HEK293 (cell line): ENCODE results near the gene KAT2B.

Experiments
- CTCF ChIA-PET: fragments of 350-600 bp; formaldehyde crosslinking; extraction: SDS; loops from one replicate; lab custom pipeline; 2021; ENCODE audit warnings: antibody characterized with exemption; lab: Yijun Ruan, JAX
- POLR2A ChIA-PET: fragments of 300-600 bp; formaldehyde crosslinking; extraction: SDS; loops from one replicate; lab custom pipeline; 2020; ENCODE audit warnings: antibody characterized with exemption, inconsistent platforms; lab: Yijun Ruan, JAX
- H3K27ac ChIP-seq: fragments of 200-500 bp; sonication (Bioruptor generic); 2 replicates; pipeline ENCODE4 v1.5.1; 2014; ENCODE audit warnings: low read depth, low read length, control low read depth, inconsistent platforms; ENCODE audit errors: extremely low read depth
- H3K36me3 ChIP-seq, 2 experiments: fragments of 200-500 bp in 1 of 2; sonication (Bioruptor generic) in 1 of 2; 1 replicate in 1 of 2; 2 replicates in 1 of 2; pipeline ENCODE4 v1.5.1; 2014 to 2017; ENCODE audit warnings: inconsistent platforms in 2 of 2, low read length in 2 of 2; ENCODE audit not compliant: control insufficient read depth in 2 of 2, insufficient read depth in 1 of 2
- H3K4me1 ChIP-seq: fragments of 200-500 bp; sonication (Bioruptor generic); 2 replicates; pipeline ENCODE4 v1.5.1; 2014; ENCODE audit warnings: mild to moderate bottlenecking, low read length, inconsistent platforms; ENCODE audit not compliant: control insufficient read depth, insufficient read depth
- H3K4me3 ChIP-seq: 2 replicates; pipeline ENCODE4 v1.5.1; 2011; ENCODE audit warnings: low read depth, mild to moderate bottlenecking, control low read depth, low read length, moderate library complexity
- H3K9me3 ChIP-seq: fragments of 200-500 bp; sonication (Bioruptor generic); 2 replicates; pipeline ENCODE4 v1.5.1; 2014; ENCODE audit warnings: low read depth, low read length, inconsistent platforms; ENCODE audit not compliant: control insufficient read depth, insufficient read depth
- KLF8 ChIP-seq: fragments of 450-650 bp; formaldehyde crosslinking; IDR thresholded peaks from 2 replicates; pipeline ENCODE4 v1.5.1; 2016; ENCODE audit warnings: missing biosample characterization, missing genetic modification characterization
- OSR2 ChIP-seq: fragments of 450-650 bp; formaldehyde crosslinking; IDR thresholded peaks from 2 replicates; pipeline ENCODE4 v1.5.1; 2016; ENCODE audit warnings: missing biosample characterization, missing genetic modification characterization
- SP7 ChIP-seq: fragments of 450-650 bp; formaldehyde crosslinking; IDR thresholded peaks from 2 replicates; pipeline ENCODE4 v1.5.1; 2016; ENCODE audit warnings: missing biosample characterization, missing genetic modification characterization
- ZNF184 ChIP-seq: fragments of 450-650 bp; IDR thresholded peaks from 2 replicates; pipeline ENCODE4 v1.5.1; 2018; ENCODE audit warnings: missing biosample characterization, mild to moderate bottlenecking, missing genetic modification characterization
- ZNF341 ChIP-seq: fragments of 450-650 bp; formaldehyde crosslinking; IDR thresholded peaks from 2 replicates; pipeline ENCODE4; 2016; ENCODE audit warnings: low read depth, missing biosample characterization, missing genetic modification characterization
- ZNF366 ChIP-seq: fragments of 450-650 bp; formaldehyde crosslinking; conservative IDR thresholded peaks from 2 replicates; pipeline ENCODE4 v1.5.1; 2016; ENCODE audit warnings: missing biosample characterization, missing genetic modification characterization
- ZNF560 ChIP-seq: fragments of 450-650 bp; formaldehyde crosslinking; IDR thresholded peaks from 2 replicates; pipeline ENCODE4 v1.5.1; 2017; ENCODE audit warnings: missing biosample characterization, missing genetic modification characterization, borderline replicate concordance
- ZNF571 ChIP-seq: fragments of 450-650 bp; formaldehyde crosslinking; IDR thresholded peaks from 2 replicates; pipeline ENCODE4 v1.5.0; 2017; ENCODE audit warnings: missing biosample characterization, missing genetic modification characterization
- ZNF623 ChIP-seq: fragments of 450-650 bp; formaldehyde crosslinking; IDR thresholded peaks from 2 replicates; pipeline ENCODE4 v1.5.1; 2016; ENCODE audit warnings: missing biosample characterization, missing genetic modification characterization
- ZNF624 ChIP-seq: fragments of 450-650 bp; formaldehyde crosslinking; IDR thresholded peaks from 2 replicates; pipeline ENCODE4 v1.5.1; 2017; ENCODE audit warnings: missing biosample characterization, missing genetic modification characterization
- ZNF629 ChIP-seq: fragments of 450-650 bp; formaldehyde crosslinking; IDR thresholded peaks from 2 replicates; pipeline ENCODE4 v1.5.1; 2017; ENCODE audit warnings: missing biosample characterization, missing genetic modification characterization
- TF ChIP-seq, protein P1 (sequence below): fragments of 450-650 bp; formaldehyde crosslinking; IDR thresholded peaks from 2 replicates; pipeline ENCODE4 v1.5.1; 2016; ENCODE audit warnings: missing biosample characterization, missing genetic modification characterization, low read depth
- TF ChIP-seq, protein P2 (sequence below): fragments of 450-650 bp; formaldehyde crosslinking; IDR thresholded peaks from 2 replicates; pipeline ENCODE4 v1.5.0; 2017; ENCODE audit warnings: missing biosample characterization, missing genetic modification characterization, borderline replicate concordance
- TF ChIP-seq, protein P3 (sequence below): fragments of 450-650 bp; formaldehyde crosslinking; IDR thresholded peaks from 2 replicates; pipeline ENCODE4 v1.5.1; 2016; ENCODE audit warnings: missing biosample characterization, missing genetic modification characterization, low read depth
- TF ChIP-seq, protein P4 (sequence below): fragments of 450-650 bp; formaldehyde crosslinking; IDR thresholded peaks from 2 replicates; pipeline ENCODE4 v1.5.1; 2017; ENCODE audit warnings: missing biosample characterization, missing genetic modification characterization
- TF ChIP-seq, protein P5 (sequence below): fragments of 450-650 bp; formaldehyde crosslinking; IDR thresholded peaks from 2 replicates; pipeline ENCODE4 v1.5.1; 2016; ENCODE audit warnings: missing biosample characterization, missing genetic modification characterization

Gene KAT2B

DNA sequence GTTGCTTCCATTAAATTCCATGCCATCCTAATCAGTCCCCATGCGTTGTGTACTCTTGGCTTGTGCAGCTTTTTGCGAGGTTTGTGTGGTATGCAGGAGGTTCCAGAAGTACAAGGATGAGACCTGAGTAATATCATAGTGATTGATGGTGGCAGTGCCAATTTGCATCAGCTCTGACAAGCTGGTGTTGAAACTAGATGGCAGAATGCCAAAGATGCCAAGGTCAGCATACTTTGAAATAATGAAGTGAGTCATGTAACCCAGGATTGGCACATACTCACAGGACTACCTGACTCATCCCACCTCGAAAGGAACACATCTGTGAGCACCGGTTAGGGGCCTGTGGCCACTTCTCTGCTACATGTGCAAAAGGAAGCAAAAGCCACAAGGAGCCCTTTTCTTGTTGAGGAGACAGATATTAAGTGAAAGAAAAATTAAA, 14.3 kb downstream of the KAT2B start (continued):
- TF ChIP-seq ZNF560 (tag by site-specific recombination) = no peak
- TF ChIP-seq, protein P1, sequence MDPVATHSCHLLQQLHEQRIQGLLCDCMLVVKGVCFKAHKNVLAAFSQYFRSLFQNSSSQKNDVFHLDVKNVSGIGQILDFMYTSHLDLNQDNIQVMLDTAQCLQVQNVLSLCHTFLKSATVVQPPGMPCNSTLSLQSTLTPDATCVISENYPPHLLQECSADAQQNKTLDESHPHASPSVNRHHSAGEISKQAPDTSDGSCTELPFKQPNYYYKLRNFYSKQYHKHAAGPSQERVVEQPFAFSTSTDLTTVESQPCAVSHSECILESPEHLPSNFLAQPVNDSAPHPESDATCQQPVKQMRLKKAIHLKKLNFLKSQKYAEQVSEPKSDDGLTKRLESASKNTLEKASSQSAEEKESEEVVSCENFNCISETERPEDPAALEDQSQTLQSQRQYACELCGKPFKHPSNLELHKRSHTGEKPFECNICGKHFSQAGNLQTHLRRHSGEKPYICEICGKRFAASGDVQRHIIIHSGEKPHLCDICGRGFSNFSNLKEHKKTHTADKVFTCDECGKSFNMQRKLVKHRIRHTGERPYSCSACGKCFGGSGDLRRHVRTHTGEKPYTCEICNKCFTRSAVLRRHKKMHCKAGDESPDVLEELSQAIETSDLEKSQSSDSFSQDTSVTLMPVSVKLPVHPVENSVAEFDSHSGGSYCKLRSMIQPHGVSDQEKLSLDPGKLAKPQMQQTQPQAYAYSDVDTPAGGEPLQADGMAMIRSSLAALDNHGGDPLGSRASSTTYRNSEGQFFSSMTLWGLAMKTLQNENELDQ (tag by site-specific recombination) = no peak
- TF ChIP-seq, protein P2, sequence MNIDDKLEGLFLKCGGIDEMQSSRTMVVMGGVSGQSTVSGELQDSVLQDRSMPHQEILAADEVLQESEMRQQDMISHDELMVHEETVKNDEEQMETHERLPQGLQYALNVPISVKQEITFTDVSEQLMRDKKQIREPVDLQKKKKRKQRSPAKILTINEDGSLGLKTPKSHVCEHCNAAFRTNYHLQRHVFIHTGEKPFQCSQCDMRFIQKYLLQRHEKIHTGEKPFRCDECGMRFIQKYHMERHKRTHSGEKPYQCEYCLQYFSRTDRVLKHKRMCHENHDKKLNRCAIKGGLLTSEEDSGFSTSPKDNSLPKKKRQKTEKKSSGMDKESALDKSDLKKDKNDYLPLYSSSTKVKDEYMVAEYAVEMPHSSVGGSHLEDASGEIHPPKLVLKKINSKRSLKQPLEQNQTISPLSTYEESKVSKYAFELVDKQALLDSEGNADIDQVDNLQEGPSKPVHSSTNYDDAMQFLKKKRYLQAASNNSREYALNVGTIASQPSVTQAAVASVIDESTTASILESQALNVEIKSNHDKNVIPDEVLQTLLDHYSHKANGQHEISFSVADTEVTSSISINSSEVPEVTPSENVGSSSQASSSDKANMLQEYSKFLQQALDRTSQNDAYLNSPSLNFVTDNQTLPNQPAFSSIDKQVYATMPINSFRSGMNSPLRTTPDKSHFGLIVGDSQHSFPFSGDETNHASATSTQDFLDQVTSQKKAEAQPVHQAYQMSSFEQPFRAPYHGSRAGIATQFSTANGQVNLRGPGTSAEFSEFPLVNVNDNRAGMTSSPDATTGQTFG = no peak
- TF ChIP-seq, protein P3, sequence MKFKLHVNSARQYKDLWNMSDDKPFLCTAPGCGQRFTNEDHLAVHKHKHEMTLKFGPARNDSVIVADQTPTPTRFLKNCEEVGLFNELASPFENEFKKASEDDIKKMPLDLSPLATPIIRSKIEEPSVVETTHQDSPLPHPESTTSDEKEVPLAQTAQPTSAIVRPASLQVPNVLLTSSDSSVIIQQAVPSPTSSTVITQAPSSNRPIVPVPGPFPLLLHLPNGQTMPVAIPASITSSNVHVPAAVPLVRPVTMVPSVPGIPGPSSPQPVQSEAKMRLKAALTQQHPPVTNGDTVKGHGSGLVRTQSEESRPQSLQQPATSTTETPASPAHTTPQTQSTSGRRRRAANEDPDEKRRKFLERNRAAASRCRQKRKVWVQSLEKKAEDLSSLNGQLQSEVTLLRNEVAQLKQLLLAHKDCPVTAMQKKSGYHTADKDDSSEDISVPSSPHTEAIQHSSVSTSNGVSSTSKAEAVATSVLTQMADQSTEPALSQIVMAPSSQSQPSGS (tag by site-specific recombination) = no peak
- TF ChIP-seq ZNF571 (tag by site-specific recombination) = no peak
- no peak for TF ChIP-seq ZNF341 (tag by site-specific recombination)

DNA sequence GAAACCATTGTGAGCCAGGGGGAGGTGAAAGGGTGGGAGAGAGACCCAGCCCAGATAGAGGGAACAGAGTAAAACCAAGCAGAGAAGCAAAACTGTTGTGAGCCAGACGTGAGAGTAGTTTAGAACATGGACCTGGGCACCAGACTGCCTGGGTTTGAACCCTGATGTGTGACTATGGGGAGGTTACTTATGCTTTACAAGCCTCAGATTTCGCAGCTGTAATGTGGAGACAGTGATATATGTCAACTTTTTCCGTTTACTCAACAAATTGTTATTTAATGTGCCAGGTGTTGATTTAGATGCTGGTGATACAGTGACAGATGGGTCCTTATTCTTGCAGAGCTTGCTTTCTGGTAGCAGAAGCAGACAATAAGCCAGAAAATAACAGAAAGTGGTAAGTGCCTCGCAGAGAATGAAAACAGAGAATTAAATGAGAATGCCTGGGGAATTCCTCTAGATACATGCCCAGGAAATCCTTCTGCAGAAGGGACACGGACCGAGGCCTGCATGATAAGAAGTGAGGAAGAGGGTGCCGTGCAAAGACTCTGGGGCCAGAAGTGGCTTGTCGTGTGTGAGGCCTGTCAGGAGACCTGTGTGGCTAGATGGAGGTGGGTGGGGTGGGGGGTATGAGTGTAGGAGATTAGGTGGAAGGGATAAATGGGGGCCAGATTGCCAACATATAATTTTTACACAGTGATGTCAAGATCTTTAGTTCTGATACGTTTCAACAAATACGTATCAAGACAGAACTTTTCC, 15.0 kb downstream of the KAT2B start:
- H3K4me1 ChIP-seq = peaks cover 14% of the 10 kb centered on the region
- H3K9me3 ChIP-seq = no peaks in the 10 kb centered on the region
- ChIA-PET CTCF (no interaction called here), POLR2A (no interaction called here)
- TF ChIP-seq OSR2 (tag by site-specific recombination) (peak; percentile 60; the same call in 1 of the 2 replicates), SP7 (tag by site-specific recombination) (peak; percentile 8; the same call in 1 of the 2 replicates), ZNF366 (tag by site-specific recombination) (peak; percentile 3; the same call in 1 of the 2 replicates), KLF8 (tag by site-specific recombination) (no peak), ZNF184 (tag by site-specific recombination) (no peak), ZNF629 (tag by site-specific recombination) (no peak), ZNF624 (tag by site-specific recombination) (no peak), ZNF623 (tag by site-specific recombination) (peak; percentile 60)
- TF ChIP-seq, protein P4, sequence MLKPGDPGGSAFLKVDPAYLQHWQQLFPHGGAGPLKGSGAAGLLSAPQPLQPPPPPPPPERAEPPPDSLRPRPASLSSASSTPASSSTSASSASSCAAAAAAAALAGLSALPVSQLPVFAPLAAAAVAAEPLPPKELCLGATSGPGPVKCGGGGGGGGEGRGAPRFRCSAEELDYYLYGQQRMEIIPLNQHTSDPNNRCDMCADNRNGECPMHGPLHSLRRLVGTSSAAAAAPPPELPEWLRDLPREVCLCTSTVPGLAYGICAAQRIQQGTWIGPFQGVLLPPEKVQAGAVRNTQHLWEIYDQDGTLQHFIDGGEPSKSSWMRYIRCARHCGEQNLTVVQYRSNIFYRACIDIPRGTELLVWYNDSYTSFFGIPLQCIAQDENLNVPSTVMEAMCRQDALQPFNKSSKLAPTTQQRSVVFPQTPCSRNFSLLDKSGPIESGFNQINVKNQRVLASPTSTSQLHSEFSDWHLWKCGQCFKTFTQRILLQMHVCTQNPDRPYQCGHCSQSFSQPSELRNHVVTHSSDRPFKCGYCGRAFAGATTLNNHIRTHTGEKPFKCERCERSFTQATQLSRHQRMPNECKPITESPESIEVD (tag by site-specific recombination) = peak; percentile 43
- TF ChIP-seq, protein P5, sequence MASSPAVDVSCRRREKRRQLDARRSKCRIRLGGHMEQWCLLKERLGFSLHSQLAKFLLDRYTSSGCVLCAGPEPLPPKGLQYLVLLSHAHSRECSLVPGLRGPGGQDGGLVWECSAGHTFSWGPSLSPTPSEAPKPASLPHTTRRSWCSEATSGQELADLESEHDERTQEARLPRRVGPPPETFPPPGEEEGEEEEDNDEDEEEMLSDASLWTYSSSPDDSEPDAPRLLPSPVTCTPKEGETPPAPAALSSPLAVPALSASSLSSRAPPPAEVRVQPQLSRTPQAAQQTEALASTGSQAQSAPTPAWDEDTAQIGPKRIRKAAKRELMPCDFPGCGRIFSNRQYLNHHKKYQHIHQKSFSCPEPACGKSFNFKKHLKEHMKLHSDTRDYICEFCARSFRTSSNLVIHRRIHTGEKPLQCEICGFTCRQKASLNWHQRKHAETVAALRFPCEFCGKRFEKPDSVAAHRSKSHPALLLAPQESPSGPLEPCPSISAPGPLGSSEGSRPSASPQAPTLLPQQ (tag by site-specific recombination) = 0 out of 2 replicates have a peak, but pooled peaks have one; percentile 2
- no peaks in the 10 kb centered on the region for H3K36me3 ChIP-seq
- H3K27ac ChIP-seq = no peak overlapping the region; the same call in 1 of the 2 replicates
- no peak overlapping the region for H3K4me3 ChIP-seq
